ENCODE measurements around the gene HSD11B1.
"Not testable (repeated sequence)": the region's sequence is repeated elsewhere in the genome, so short reads cannot be mapped to it uniquely, and the experiment has no call there.

Gene HSD11B1

GRCh38 chr1:209696673-209697072, 8.0 kb upstream of the HSD11B1 start:
- Histone ChIP-seq H3K4ac (ENCODE audit: low read length) (no peak overlapping the region), H3K18ac (ENCODE audit: low read length) (no peak overlapping the region), H3K14ac (ENCODE audit: low read length) (no peak overlapping the region), H4K91ac (ENCODE audit: low read depth, low read length, poor library complexity) (no peak overlapping the region), H3K4me3 (ENCODE audit: low read length in 2 of 2) (no peak overlapping the region), H2AFZ (ENCODE audit: low read length) (no peak overlapping the region), H4K8ac (ENCODE audit: low read depth, low read length) (no peak overlapping the region), H2BK5ac (ENCODE audit: low read length) (no peak overlapping the region), H2BK120ac (ENCODE audit: low read depth, low read length) (no peak overlapping the region), H3K79me1 (ENCODE audit: low read depth, low read length) (no peaks in the 10 kb centered on the region), H2BK12ac (ENCODE audit: low read length) (no peak overlapping the region), H3K9ac (ENCODE audit: low read depth, low read length, poor library complexity) (no peak overlapping the region), H3K27ac (replicated peaks; ENCODE audit: low read length) (no peak overlapping the region), H3K4me1 (ENCODE audit: control insufficient read depth in 2 of 2, insufficient read depth in 1 of 2, low read depth in 1 of 2, low read length in 2 of 2) (no peaks in the 10 kb centered on the region), H3K27me3 (ENCODE audit: control insufficient read depth in 3 of 3, insufficient read depth in 3 of 3, low read depth in 1 of 3, low read length in 3 of 3) (peaks cover 0 to 2% (median 0%) of the 10 kb centered on the region in 3 experiments), H2BK15ac (ENCODE audit: low read length) (no peak overlapping the region), H3K9me3 (replicated peaks in 1 of 2; ENCODE audit: control insufficient read depth in 2 of 2, insufficient read depth in 1 of 2, low read depth in 1 of 2, low read length in 2 of 2) (no peaks in the 10 kb centered on the region), H3K4me2 (ENCODE audit: insufficient read depth, low read length, poor library complexity, severe bottlenecking) (no peak overlapping the region), H3K36me3 (replicated peaks in 1 of 2; ENCODE audit: control insufficient read depth in 2 of 2, insufficient read depth in 2 of 2, low read length in 2 of 2) (no peaks in the 10 kb centered on the region), H3K23ac (ENCODE audit: low read depth, low read length, poor library complexity) (no peak overlapping the region), H2AK5ac (ENCODE audit: low read depth, low read length) (no peak overlapping the region)
- DNase-seq (ENCODE audit: low spot score) = no peak

GRCh38 chr1:209697126-209697525, 7.5 kb upstream of the HSD11B1 start:
- no peak overlapping the region for H3K4ac ChIP-seq (ENCODE audit: low read length)
- no peak for DNase-seq (ENCODE audit: low spot score)
- H2AFZ ChIP-seq (ENCODE audit: low read length) = no peak overlapping the region
- no peak overlapping the region for H4K8ac ChIP-seq (ENCODE audit: low read depth, low read length)
- no peak overlapping the region for H3K27ac ChIP-seq (replicated peaks; ENCODE audit: low read length)
- no peak overlapping the region for H3K18ac ChIP-seq (ENCODE audit: low read length)
- H3K4me3 ChIP-seq (ENCODE audit: low read length in 2 of 2) = no peak overlapping the region
- no peak overlapping the region for H3K9ac ChIP-seq (ENCODE audit: low read depth, low read length, poor library complexity)
- WGBS, 2 donors (ENCODE audit: extremely low coverage in 2 of 2, insufficient read length in 2 of 2, insufficient replicate concordance in 1 of 2) = no CpG with 5 or more reads among the region's 3 CpGs
- no peak overlapping the region for H3K23ac ChIP-seq (ENCODE audit: low read depth, low read length, poor library complexity)
- no peaks in the 10 kb centered on the region for H3K79me1 ChIP-seq (ENCODE audit: low read depth, low read length)
- H3K4me1 ChIP-seq (ENCODE audit: control insufficient read depth in 2 of 2, insufficient read depth in 1 of 2, low read depth in 1 of 2, low read length in 2 of 2) = no peaks in the 10 kb centered on the region
- no peak overlapping the region for H2BK5ac ChIP-seq (ENCODE audit: low read length)
- no peak overlapping the region for H3K4me2 ChIP-seq (ENCODE audit: insufficient read depth, low read length, poor library complexity, severe bottlenecking)
- no peaks in the 10 kb centered on the region for H3K9me3 ChIP-seq (replicated peaks in 1 of 2; ENCODE audit: control insufficient read depth in 2 of 2, insufficient read depth in 1 of 2, low read depth in 1 of 2, low read length in 2 of 2)
- H3K36me3 ChIP-seq (replicated peaks in 1 of 2; ENCODE audit: control insufficient read depth in 2 of 2, insufficient read depth in 2 of 2, low read length in 2 of 2) = no peaks in the 10 kb centered on the region
- H4K91ac ChIP-seq (ENCODE audit: low read depth, low read length, poor library complexity) = no peak overlapping the region
- peaks cover 0 to 2% (median 0%) of the 10 kb centered on the region in 3 experiments for H3K27me3 ChIP-seq (ENCODE audit: control insufficient read depth in 3 of 3, insufficient read depth in 3 of 3, low read depth in 1 of 3, low read length in 3 of 3)
- H2BK12ac ChIP-seq (ENCODE audit: low read length) = no peak overlapping the region
- H2AK5ac ChIP-seq (ENCODE audit: low read depth, low read length) = no peak overlapping the region
- H2BK15ac ChIP-seq (ENCODE audit: low read length) = no peak overlapping the region
- H2BK120ac ChIP-seq (ENCODE audit: low read depth, low read length) = no peak overlapping the region
- H3K14ac ChIP-seq (ENCODE audit: low read length) = no peak overlapping the region

GRCh38 chr1:209700686-209701085, 4.0 kb upstream of the HSD11B1 start:
- H3K4ac ChIP-seq (ENCODE audit: low read length); H3K18ac ChIP-seq (ENCODE audit: low read length); H2AFZ ChIP-seq (ENCODE audit: low read length); H3K27me3 ChIP-seq (ENCODE audit: control insufficient read depth in 3 of 3, insufficient read depth in 3 of 3, low read depth in 1 of 3, low read length in 3 of 3); DNase-seq (ENCODE audit: low spot score); H3K4me2 ChIP-seq (ENCODE audit: insufficient read depth, low read length, poor library complexity, severe bottlenecking); H3K9me3 ChIP-seq (replicated peaks in 1 of 2; ENCODE audit: control insufficient read depth in 2 of 2, insufficient read depth in 1 of 2, low read depth in 1 of 2, low read length in 2 of 2); H2BK120ac ChIP-seq (ENCODE audit: low read depth, low read length); H3K27ac ChIP-seq (replicated peaks; ENCODE audit: low read length); H3K79me1 ChIP-seq (ENCODE audit: low read depth, low read length); H3K36me3 ChIP-seq (replicated peaks in 1 of 2; ENCODE audit: control insufficient read depth in 2 of 2, insufficient read depth in 2 of 2, low read length in 2 of 2); H4K8ac ChIP-seq (ENCODE audit: low read depth, low read length); H3K14ac ChIP-seq (ENCODE audit: low read length); H3K4me3 ChIP-seq (ENCODE audit: low read length in 2 of 2); H4K91ac ChIP-seq (ENCODE audit: low read depth, low read length, poor library complexity); H3K4me1 ChIP-seq (ENCODE audit: control insufficient read depth in 2 of 2, insufficient read depth in 1 of 2, low read depth in 1 of 2, low read length in 2 of 2); H3K9ac ChIP-seq (ENCODE audit: low read depth, low read length, poor library complexity); H2BK12ac ChIP-seq (ENCODE audit: low read length); H2AK5ac ChIP-seq (ENCODE audit: low read depth, low read length); H2BK15ac ChIP-seq (ENCODE audit: low read length); H2BK5ac ChIP-seq (ENCODE audit: low read length); H3K23ac ChIP-seq (ENCODE audit: low read depth, low read length, poor library complexity): not testable (repeated sequence)

- H3K4ac ChIP-seq (ENCODE audit: low read length) = no peak overlapping the region
- H3K36me3 ChIP-seq (replicated peaks in 1 of 2; ENCODE audit: control insufficient read depth in 2 of 2, insufficient read depth in 2 of 2, low read length in 2 of 2) = no peaks in the 10 kb centered on the region
- H3K27ac ChIP-seq (replicated peaks; ENCODE audit: low read length) = no peak overlapping the region
- H3K4me2 ChIP-seq (ENCODE audit: insufficient read depth, low read length, poor library complexity, severe bottlenecking) = no peak overlapping the region
- no peak overlapping the region for H3K23ac ChIP-seq (ENCODE audit: low read depth, low read length, poor library complexity)
- no peak overlapping the region for H4K8ac ChIP-seq (ENCODE audit: low read depth, low read length)
- no peaks in the 10 kb centered on the region for H3K9me3 ChIP-seq (replicated peaks in 1 of 2; ENCODE audit: control insufficient read depth in 2 of 2, insufficient read depth in 1 of 2, low read depth in 1 of 2, low read length in 2 of 2)
- WGBS, 2 donors (ENCODE audit: extremely low coverage in 2 of 2, insufficient read length in 2 of 2, insufficient replicate concordance in 1 of 2) = no CpG with 5 or more reads among the region's 1 CpG
- no peak overlapping the region for H2BK12ac ChIP-seq (ENCODE audit: low read length)
- no peak overlapping the region for H3K18ac ChIP-seq (ENCODE audit: low read length)
- H3K4me3 ChIP-seq (ENCODE audit: low read length in 2 of 2) = no peak overlapping the region
- H3K14ac ChIP-seq (ENCODE audit: low read length) = no peak overlapping the region
- H2BK120ac ChIP-seq (ENCODE audit: low read depth, low read length) = no peak overlapping the region
- H3K27me3 ChIP-seq (ENCODE audit: control insufficient read depth in 3 of 3, insufficient read depth in 3 of 3, low read depth in 1 of 3, low read length in 3 of 3) = no peaks in the 10 kb centered on the region
- H2BK15ac ChIP-seq (ENCODE audit: low read length) = no peak overlapping the region
- no peak for DNase-seq (ENCODE audit: low spot score)
- no peaks in the 10 kb centered on the region for H3K4me1 ChIP-seq (ENCODE audit: control insufficient read depth in 2 of 2, insufficient read depth in 1 of 2, low read depth in 1 of 2, low read length in 2 of 2)
- no peak overlapping the region for H2AK5ac ChIP-seq (ENCODE audit: low read depth, low read length)
- H3K9ac ChIP-seq (ENCODE audit: low read depth, low read length, poor library complexity) = no peak overlapping the region
- H4K91ac ChIP-seq (ENCODE audit: low read depth, low read length, poor library complexity) = no peak overlapping the region
- H3K79me1 ChIP-seq (ENCODE audit: low read depth, low read length) = no peaks in the 10 kb centered on the region
- no peak overlapping the region for H2BK5ac ChIP-seq (ENCODE audit: low read length)
- H2AFZ ChIP-seq (ENCODE audit: low read length) = no peak overlapping the region
Observed at GRCh38 chr1:209702832-209703231, 1.8 kb upstream of the HSD11B1 start.

Data from neuronal stem cell (in vitro differentiated cells).